ENCODE measurements around the gene NSD1. TPM values are rescaled to one million over a fixed set of nuclear protein-coding genes. Genes with fewer than 3 reads are reported as not detected.

The NSD1 gene
- total RNA-seq, 1 experiment from 2014 or later: 58.8 TPM

DNA sequence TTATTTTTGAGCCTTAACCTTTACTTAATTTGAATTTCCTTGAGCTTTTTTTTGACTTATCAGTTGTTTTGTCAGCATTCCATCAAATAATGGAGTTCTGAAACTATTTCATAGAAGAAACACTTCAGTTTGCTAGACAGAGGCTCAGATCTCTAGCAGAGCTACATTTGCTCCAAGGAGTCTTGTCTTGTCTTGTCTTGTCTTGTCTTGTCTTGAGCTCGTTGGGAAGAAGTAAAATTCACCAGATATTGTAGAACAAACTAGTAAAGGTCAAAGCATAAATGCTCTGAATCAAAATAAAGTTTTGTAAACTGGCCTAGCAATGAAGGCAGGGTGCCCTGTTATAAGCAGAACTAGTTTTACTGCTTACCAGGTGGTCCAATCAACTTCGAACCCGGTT lies 136.4 kb downstream of the NSD1 start:
- ChIA-PET RAD21 (ENCODE audit: low non-redundant PET in 1 of 2, low total read pairs in 2 of 2, uncharacterized antibody in 2 of 2, unreplicated experiment in 2 of 2) (no interaction called here), CTCF (no interaction called here), POLR2A (no interaction called here)
- no peak overlapping the region for H3K4me2 ChIP-seq (ENCODE audit: low read length)
- H2AFZ ChIP-seq (ENCODE audit: low read depth, low read length, poor library complexity, severe bottlenecking): no peak overlapping the region
- no peak for ATAC-seq
- no peaks in the 10 kb centered on the region for H3K79me2 ChIP-seq (ENCODE audit: insufficient read depth, low read length)
- intact Hi-C loops (cut with micrococcal nuclease): loop anchor here (5.0 kb wide), 1 partner anchor 33 kb away; no protein-coding TSS in a partner anchor
- BruUV-seq (replicated peaks): no TSS peak
- no peak overlapping the region for H3K4me3 ChIP-seq (replicated peaks in 1 of 2; ENCODE audit: low read depth in 1 of 2, low read length in 2 of 2)
- no peaks in the 10 kb centered on the region for H3K27me3 ChIP-seq (ENCODE audit: insufficient read depth, low read length)
- H3K9me2 ChIP-seq (ENCODE audit: insufficient read depth): no peaks in the 10 kb centered on the region
- no peak overlapping the region for H3K27ac ChIP-seq (ENCODE audit: low read depth, low read length)
- TF ChIP-seq, protein P1, sequence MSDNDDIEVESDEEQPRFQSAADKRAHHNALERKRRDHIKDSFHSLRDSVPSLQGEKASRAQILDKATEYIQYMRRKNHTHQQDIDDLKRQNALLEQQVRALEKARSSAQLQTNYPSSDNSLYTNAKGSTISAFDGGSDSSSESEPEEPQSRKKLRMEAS (IDR thresholded peaks at IDR 0.05): no peak
- TF ChIP-seq ZNF274 (IDR thresholded peaks at IDR 0.05; ENCODE audit: low read depth, low read length): no peak
- no peak for TF ChIP-seq TCF7L2 (IDR thresholded peaks at IDR 0.05; ENCODE audit: borderline replicate concordance, extremely low read depth, insufficient read depth, insufficient read length)
- TF ChIP-seq SRF (IDR thresholded peaks at IDR 0.05; ENCODE audit: low read depth): no peak
- no peak for TF ChIP-seq JUND (IDR thresholded peaks at IDR 0.05)
- H3K9me3 ChIP-seq (ENCODE audit: control insufficient read depth in 1 of 2, insufficient read depth in 1 of 2, low read depth in 1 of 2, low read length in 2 of 2): no peaks in the 10 kb centered on the region
- DNase-seq (ENCODE audit: low read depth, low spot score): no peak
- H3K4me1 ChIP-seq (ENCODE audit: control insufficient read depth in 1 of 2, insufficient read depth in 2 of 2, low read length in 2 of 2): no peaks in the 10 kb centered on the region
- no peak overlapping the region for H3K9ac ChIP-seq (ENCODE audit: low read length)
- H3K36me3 ChIP-seq (ENCODE audit: control insufficient read depth in 1 of 2, insufficient read depth in 2 of 2, low read length in 2 of 2): peaks cover 13 to 21% of the 10 kb centered on the region in 2 experiments; a peak in 3 of 4 replicates
- H4K20me1 ChIP-seq (ENCODE audit: insufficient read depth): no peaks in the 10 kb centered on the region

DNA sequence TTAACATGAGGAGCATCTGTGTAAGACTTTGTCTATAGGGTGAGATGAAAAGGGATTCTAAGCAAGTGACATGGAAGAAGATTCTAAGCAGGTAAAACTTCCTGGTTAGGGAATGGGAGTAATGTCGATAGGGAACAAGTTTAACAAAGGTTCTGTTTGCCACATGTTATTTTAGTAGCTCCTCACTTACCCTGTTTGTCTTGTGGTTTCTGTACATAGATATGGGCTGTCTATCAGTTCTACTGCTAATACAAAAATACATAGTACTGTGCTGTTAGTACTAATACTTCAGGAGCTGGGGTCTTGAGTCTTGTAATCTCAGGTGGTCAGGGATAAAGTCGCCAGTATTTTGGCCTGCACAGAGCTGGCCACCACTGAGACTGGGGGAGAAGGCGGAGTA lies 137.1 kb downstream of the NSD1 start:
- Histone ChIP-seq H4K20me1 (ENCODE audit: insufficient read depth) (no peaks in the 10 kb centered on the region), H3K9ac (ENCODE audit: low read length) (no peak overlapping the region), H3K9me3 (ENCODE audit: control insufficient read depth in 1 of 2, insufficient read depth in 1 of 2, low read depth in 1 of 2, low read length in 2 of 2) (no peaks in the 10 kb centered on the region), H2AFZ (ENCODE audit: low read depth, low read length, poor library complexity, severe bottlenecking) (no peak overlapping the region), H3K9me2 (ENCODE audit: insufficient read depth) (no peaks in the 10 kb centered on the region), H3K79me2 (ENCODE audit: insufficient read depth, low read length) (no peaks in the 10 kb centered on the region), H3K27ac (ENCODE audit: low read depth, low read length) (no peak overlapping the region), H3K4me2 (ENCODE audit: low read length) (no peak overlapping the region), H3K4me1 (ENCODE audit: control insufficient read depth in 1 of 2, insufficient read depth in 2 of 2, low read length in 2 of 2) (no peaks in the 10 kb centered on the region), H3K36me3 (ENCODE audit: control insufficient read depth in 1 of 2, insufficient read depth in 2 of 2, low read length in 2 of 2) (peaks cover 14 to 21% of the 10 kb centered on the region in 2 experiments; a peak in 3 of 4 replicates), H3K4me3 (replicated peaks in 1 of 2; ENCODE audit: low read depth in 1 of 2, low read length in 2 of 2) (no peak overlapping the region), H3K27me3 (ENCODE audit: insufficient read depth, low read length) (no peaks in the 10 kb centered on the region)
- no peak for ATAC-seq
- TF ChIP-seq POLR2AphosphoS5 (IDR thresholded peaks at IDR 0.05; ENCODE audit: low read depth, low read length): no peak
- no peak for TF ChIP-seq ELF1 (IDR thresholded peaks at IDR 0.05; ENCODE audit: borderline replicate concordance, low read depth)
- RAD21 ChIA-PET (ENCODE audit: low non-redundant PET in 1 of 2, low total read pairs in 2 of 2, uncharacterized antibody in 2 of 2, unreplicated experiment in 2 of 2): no interaction called here
- intact Hi-C loops (cut with micrococcal nuclease): loop anchor here (5.0 kb wide), 1 partner anchor 33 kb away; no protein-coding TSS in a partner anchor
- BruUV-seq (replicated peaks): no TSS peak
- CTCF ChIA-PET: no interaction called here
- no peak for DNase-seq (ENCODE audit: low read depth, low spot score)
- POLR2A ChIA-PET: no interaction called here

Data from HCT116 (cell line).